AG04449 (cell line): ENCODE measurements around the gene TEPSIN.

ENCODE experiments used
- CTCF ChIA-PET: fragments of 350-600 bp; formaldehyde crosslinking; extraction: SDS; loops from one replicate; lab custom pipeline; 2021; ENCODE audit warnings: antibody characterized with exemption; lab: Yijun Ruan, JAX
- POLR2A ChIA-PET: fragments of 400-600, 350-600 bp; formaldehyde crosslinking; extraction: SDS; loops from one replicate; lab custom pipeline; 2020; ENCODE audit warnings: antibody characterized with exemption, inconsistent platforms; lab: Yijun Ruan, JAX
- DNase-seq: peaks from one replicate; pipeline ENCODE4 v3.0.0-alpha.2; 2010; ENCODE audit warnings: low read depth, low spot score
- H3K4me3 ChIP-seq: 2 replicates; pipeline ENCODE4 v1.5.1; 2011; ENCODE audit warnings: low read depth, mild to moderate bottlenecking, control low read depth, low read length
- TF ChIP-seq, protein P1 (sequence below): IDR thresholded peaks from one replicate; pipeline ENCODE4 v1.5.1; 2011; ENCODE audit warnings: mild to moderate bottlenecking, moderate library complexity, low read length, control low read depth, inconsistent platforms; ENCODE audit not compliant: insufficient read depth; ENCODE audit errors: missing control alignments

The TEPSIN gene

DNA sequence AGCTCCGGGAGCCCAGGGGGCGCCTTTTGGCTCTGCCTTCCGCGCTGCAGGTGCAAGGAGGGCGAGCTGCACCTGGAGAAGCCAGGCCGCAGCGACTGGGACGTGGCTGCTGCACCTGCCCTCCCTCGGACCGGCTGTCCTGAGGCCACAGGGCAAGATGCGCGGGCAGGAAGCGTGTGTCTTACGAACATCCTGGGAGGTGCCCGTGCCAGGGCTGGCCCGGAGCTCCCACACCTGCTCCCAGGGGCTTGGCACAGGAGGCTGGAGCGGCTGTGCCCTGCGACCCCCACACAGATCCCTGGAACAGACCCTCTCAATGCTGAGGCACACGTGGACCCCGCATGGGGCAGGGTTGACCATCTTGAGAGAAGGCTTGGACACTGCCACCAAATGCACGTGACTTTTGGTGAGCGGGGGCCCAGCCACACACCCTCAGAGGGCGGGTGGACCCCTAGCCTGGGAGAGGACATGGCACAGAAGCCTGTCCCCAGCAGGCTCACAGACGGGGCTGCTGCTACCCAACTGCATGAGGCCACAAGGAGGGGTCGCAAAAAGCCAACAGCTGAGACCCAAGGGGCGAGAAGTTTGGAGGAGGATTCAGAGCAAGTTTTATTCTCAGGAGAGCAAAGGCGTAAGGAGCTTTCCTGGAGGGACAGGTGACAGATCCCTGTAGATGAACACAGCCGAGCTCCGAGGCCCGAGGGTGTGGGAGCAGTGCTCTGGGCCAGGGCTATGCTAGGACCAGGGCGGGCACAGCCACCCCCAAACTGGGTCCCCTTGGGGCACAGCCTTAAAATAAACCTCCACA, 11.6 kb upstream of the TEPSIN start:
- ChIA-PET CTCF (interaction anchor here (1.1 to 11.6 kb wide), 5 partner anchors 10 to 351 kb away, joined by 4 to 188 read pairs (median 5); no protein-coding TSS in a partner anchor), POLR2A (no interaction called here)
- DNase-seq: no peak
- TF ChIP-seq, protein P1, sequence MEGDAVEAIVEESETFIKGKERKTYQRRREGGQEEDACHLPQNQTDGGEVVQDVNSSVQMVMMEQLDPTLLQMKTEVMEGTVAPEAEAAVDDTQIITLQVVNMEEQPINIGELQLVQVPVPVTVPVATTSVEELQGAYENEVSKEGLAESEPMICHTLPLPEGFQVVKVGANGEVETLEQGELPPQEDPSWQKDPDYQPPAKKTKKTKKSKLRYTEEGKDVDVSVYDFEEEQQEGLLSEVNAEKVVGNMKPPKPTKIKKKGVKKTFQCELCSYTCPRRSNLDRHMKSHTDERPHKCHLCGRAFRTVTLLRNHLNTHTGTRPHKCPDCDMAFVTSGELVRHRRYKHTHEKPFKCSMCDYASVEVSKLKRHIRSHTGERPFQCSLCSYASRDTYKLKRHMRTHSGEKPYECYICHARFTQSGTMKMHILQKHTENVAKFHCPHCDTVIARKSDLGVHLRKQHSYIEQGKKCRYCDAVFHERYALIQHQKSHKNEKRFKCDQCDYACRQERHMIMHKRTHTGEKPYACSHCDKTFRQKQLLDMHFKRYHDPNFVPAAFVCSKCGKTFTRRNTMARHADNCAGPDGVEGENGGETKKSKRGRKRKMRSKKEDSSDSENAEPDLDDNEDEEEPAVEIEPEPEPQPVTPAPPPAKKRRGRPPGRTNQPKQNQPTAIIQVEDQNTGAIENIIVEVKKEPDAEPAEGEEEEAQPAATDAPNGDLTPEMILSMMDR: no peak
- no peak overlapping the region for H3K4me3 ChIP-seq

- POLR2A ChIA-PET: no interaction called here
- TF ChIP-seq, protein P1: no peak
- no peak for DNase-seq
- no peak overlapping the region for H3K4me3 ChIP-seq
- CTCF ChIA-PET: interaction anchor here (1.4 to 11.6 kb wide), 3 partner anchors 9 to 352 kb away, joined by 4 to 188 read pairs (median 5); no protein-coding TSS in a partner anchor
Observed at GRCh38 chr17:81249223-81250040, 10.6 kb upstream of the TEPSIN start.

GRCh38 chr17:81248649-81249048, 9.8 kb upstream of the TEPSIN start:
- CTCF ChIA-PET: interaction anchor here (1.7 kb wide), 1 partner anchor 236 kb away, joined by 5 read pairs; no protein-coding TSS in a partner anchor
- no peak overlapping the region for H3K4me3 ChIP-seq
- POLR2A ChIA-PET: no interaction called here
- no peak for DNase-seq
- TF ChIP-seq, protein P1: no peak

DNA sequence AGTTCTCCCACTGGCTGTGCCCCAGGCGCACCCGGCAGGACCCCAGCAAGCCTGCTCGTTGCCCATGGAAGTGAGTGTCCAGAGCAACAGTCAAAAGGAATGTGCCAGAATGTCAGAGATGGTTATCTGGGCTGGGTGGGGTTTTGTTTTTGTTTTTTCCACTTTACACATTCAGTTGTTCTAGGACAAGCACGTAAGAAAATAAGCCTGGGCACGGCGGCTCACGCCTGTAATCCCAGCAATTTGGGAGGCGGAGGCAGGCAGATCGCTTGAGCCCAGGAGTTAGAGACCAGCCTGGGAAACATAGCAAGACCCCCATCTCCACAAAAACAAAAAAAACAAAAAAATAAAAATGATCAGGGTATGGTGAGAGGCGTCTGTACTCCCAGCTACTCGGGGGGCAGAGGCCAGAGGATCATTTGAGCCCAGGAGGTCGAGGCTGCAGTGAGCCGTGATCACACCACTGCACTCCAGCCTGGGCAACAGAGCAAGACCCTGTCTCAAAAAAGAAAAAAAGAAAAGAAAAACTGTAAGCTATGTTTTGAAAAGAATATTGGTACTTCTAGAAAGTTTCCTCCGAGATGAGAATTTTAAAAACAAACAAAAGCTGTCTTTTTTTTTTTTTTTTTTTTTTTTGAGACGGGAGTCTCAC, 8.6 kb upstream of the TEPSIN start:
- H3K4me3 ChIP-seq: no peak overlapping the region
- CTCF ChIA-PET: interaction anchor here (1.7 kb wide), 1 partner anchor 237 kb away, joined by 5 read pairs; no protein-coding TSS in a partner anchor

GRCh38 chr17:81246679-81247338, 8.0 kb upstream of the TEPSIN start:
- DNase-seq: no peak
- TF ChIP-seq, protein P1: no peak
- ChIA-PET CTCF (interaction anchor here (0.6 to 1.7 kb wide), 4 partner anchors 8 to 992 kb away, joined by 3 to 5 read pairs (median 3); no protein-coding TSS in a partner anchor), POLR2A (no interaction called here)
- H3K4me3 ChIP-seq: no peak overlapping the region

More for the DNA sequence above, 8.6 kb upstream of the TEPSIN start:
- POLR2A ChIA-PET: interaction anchor here (0.6 to 0.8 kb wide), 2 partner anchors 9 to 350 kb away, joined by 3 to 6 read pairs; partner anchors contain the start of genes NDUFAF8 and TEPSIN
- TF ChIP-seq, protein P1: no peak
- DNase-seq: no peak
